NT2/D1 (cell line): Measurements from ENCODE around the gene NAP1L1.

Source experiments
- DNase-seq: peaks from one replicate; pipeline ENCODE4 v3.0.0-alpha.2; 2011; ENCODE audit warnings: low read depth, low spot score
- H3K27me3 ChIP-seq: 2 replicates; pipeline ENCODE4 v1.6.0; 2011; ENCODE audit warnings: mild to moderate bottlenecking; ENCODE audit not compliant: insufficient read length, insufficient read depth
- H3K36me3 ChIP-seq: 2 replicates; pipeline ENCODE4 v1.6.1; 2011; ENCODE audit warnings: mild to moderate bottlenecking, low read length, mixed read lengths; ENCODE audit not compliant: insufficient read depth, insufficient read length
- H3K4me1 ChIP-seq: 2 replicates; pipeline ENCODE4 v1.5.1; 2011; ENCODE audit not compliant: insufficient read depth, insufficient read length
- H3K4me3 ChIP-seq: 2 replicates; pipeline ENCODE4 v1.5.1; 2011; ENCODE audit warnings: low read depth; ENCODE audit not compliant: insufficient read length
- H3K9ac ChIP-seq: 2 replicates; pipeline ENCODE4 v1.6.0; 2011; ENCODE audit warnings: low read depth; ENCODE audit not compliant: insufficient read length
- H3K9me3 ChIP-seq: 2 replicates; pipeline ENCODE4 v1.5.1; 2011; ENCODE audit warnings: mild to moderate bottlenecking, low read length; ENCODE audit not compliant: insufficient read depth
- SUZ12 ChIP-seq: IDR thresholded peaks from 2 replicates; pipeline ENCODE4 v1.6.1; 2011; ENCODE audit not compliant: insufficient read length, insufficient read depth; ENCODE audit errors: extremely low read depth
- YY1 ChIP-seq: IDR thresholded peaks from 2 replicates; pipeline ENCODE4 v1.6.1; 2011; ENCODE audit not compliant: insufficient read length, insufficient read depth
- ZNF274 ChIP-seq: IDR thresholded peaks from 2 replicates; pipeline ENCODE4 v1.6.1; 2011; ENCODE audit warnings: mild to moderate bottlenecking, low read depth, low read length

Gene NAP1L1

GRCh38 chr12:76014007-76014406 is 70.5 kb downstream of the NAP1L1 start:
- DNase-seq, result no peak
- Histone ChIP-seq H3K36me3 (no peaks in the 10 kb centered on the region), H3K4me3 (no peak overlapping the region), H3K4me1 (no peaks in the 10 kb centered on the region), H3K9ac (no peak overlapping the region), H3K27me3 (no peaks in the 10 kb centered on the region), H3K9me3 (no peaks in the 10 kb centered on the region)
- TF ChIP-seq ZNF274 (no peak), YY1 (no peak), SUZ12 (no peak)

- H3K4me3 ChIP-seq, result no peak overlapping the region
- TF ChIP-seq ZNF274 (no peak), SUZ12 (no peak), YY1 (no peak)
- DNase-seq, result no peak
- H3K9me3 ChIP-seq, result no peaks in the 10 kb centered on the region
- H3K27me3 ChIP-seq, result no peaks in the 10 kb centered on the region
- H3K36me3 ChIP-seq, result no peaks in the 10 kb centered on the region
- H3K4me1 ChIP-seq, result no peaks in the 10 kb centered on the region
- no peak overlapping the region for H3K9ac ChIP-seq
Measured at GRCh38 chr12:76013603-76014002, 70.9 kb downstream of the NAP1L1 start.

- Histone ChIP-seq H3K9me3 (no peaks in the 10 kb centered on the region), H3K4me1 (no peaks in the 10 kb centered on the region), H3K27me3 (no peaks in the 10 kb centered on the region), H3K36me3 (no peaks in the 10 kb centered on the region), H3K4me3 (no peak overlapping the region), H3K9ac (no peak overlapping the region)
- DNase-seq, result no peak
- TF ChIP-seq SUZ12 (no peak), ZNF274 (no peak), YY1 (no peak)
Measured at GRCh38 chr12:76012644-76013043, 71.8 kb downstream of the NAP1L1 start.

- Histone ChIP-seq H3K4me3 (no peak overlapping the region), H3K9me3 (no peaks in the 10 kb centered on the region), H3K9ac (no peak overlapping the region), H3K4me1 (no peaks in the 10 kb centered on the region), H3K36me3 (no peaks in the 10 kb centered on the region), H3K27me3 (no peaks in the 10 kb centered on the region)
- DNase-seq, result no peak
- no peak for TF ChIP-seq SUZ12
- no peak for TF ChIP-seq YY1
- no peak for TF ChIP-seq ZNF274
Measured at GRCh38 chr12:76010732-76011458, 73.6 kb downstream of the NAP1L1 start.

- H3K4me1 ChIP-seq, result no peaks in the 10 kb centered on the region
- no peak overlapping the region for H3K4me3 ChIP-seq
- H3K27me3 ChIP-seq, result no peaks in the 10 kb centered on the region
- peaks cover 10% of the 10 kb centered on the region; the same call in 1 of the 2 replicates for H3K9me3 ChIP-seq
- no peak for DNase-seq
- no peak overlapping the region for H3K9ac ChIP-seq
- H3K36me3 ChIP-seq, result no peaks in the 10 kb centered on the region
- TF ChIP-seq ZNF274, result no peak
- TF ChIP-seq YY1, result no peak
- no peak for TF ChIP-seq SUZ12
Measured at GRCh38 chr12:76008428-76008827, 76.1 kb downstream of the NAP1L1 start.

GRCh38 chr12:76007640-76008039 is 76.8 kb downstream of the NAP1L1 start:
- H3K36me3 ChIP-seq, result no peaks in the 10 kb centered on the region
- no peak for DNase-seq
- peaks cover 10% of the 10 kb centered on the region; the same call in 1 of the 2 replicates for H3K9me3 ChIP-seq
- TF ChIP-seq YY1 (no peak), SUZ12 (no peak), ZNF274 (no peak)
- no peak overlapping the region for H3K4me3 ChIP-seq
- no peaks in the 10 kb centered on the region for H3K27me3 ChIP-seq
- no peaks in the 10 kb centered on the region for H3K4me1 ChIP-seq
- no peak overlapping the region for H3K9ac ChIP-seq

GRCh38 chr12:76006028-76006925 is 78.2 kb downstream of the NAP1L1 start:
- no peaks in the 10 kb centered on the region for H3K36me3 ChIP-seq
- no peaks in the 10 kb centered on the region for H3K27me3 ChIP-seq
- no peak for DNase-seq
- H3K9ac ChIP-seq, result no peak overlapping the region
- TF ChIP-seq YY1 (no peak), ZNF274 (no peak), SUZ12 (no peak)
- peaks cover 10% of the 10 kb centered on the region; the same call in 1 of the 2 replicates for H3K9me3 ChIP-seq
- no peaks in the 10 kb centered on the region for H3K4me1 ChIP-seq
- no peak overlapping the region for H3K4me3 ChIP-seq

- Histone ChIP-seq H3K9me3 (peaks cover 10% of the 10 kb centered on the region; the same call in 1 of the 2 replicates), H3K27me3 (no peaks in the 10 kb centered on the region), H3K36me3 (no peaks in the 10 kb centered on the region), H3K4me3 (no peak overlapping the region), H3K9ac (no peak overlapping the region), H3K4me1 (no peaks in the 10 kb centered on the region)
- TF ChIP-seq SUZ12 (no peak), ZNF274 (no peak)
- DNase-seq, result no peak
Measured at GRCh38 chr12:76003355-76003638, 81.2 kb downstream of the NAP1L1 start.
